Measurements from ENCODE around the gene ARIH2.

ARIH2 gene

GRCh38 chr3:48928679-48929078 lies 10.0 kb downstream of the ARIH2 start:
- no peak for DNase-seq
- Histone ChIP-seq H3K27ac (ENCODE audit: insufficient read depth, low read length, poor library complexity, severe bottlenecking) (no peak overlapping the region), H3K4me1 (ENCODE audit: control insufficient read depth, insufficient read depth, low read length, poor library complexity, severe bottlenecking) (no peaks in the 10 kb centered on the region), H3K9me3 (ENCODE audit: control insufficient read depth, low read length) (no peaks in the 10 kb centered on the region), H3K27me3 (replicated peaks; ENCODE audit: control insufficient read depth, insufficient read depth, low read length, poor library complexity, severe bottlenecking) (no peaks in the 10 kb centered on the region), H3K4me3 (ENCODE audit: insufficient read depth, low read depth, low read length, poor library complexity, severe bottlenecking) (no peak overlapping the region), H3K36me3 (ENCODE audit: control insufficient read depth, insufficient read depth, low read length) (peaks cover 35% of the 10 kb centered on the region)

DNA sequence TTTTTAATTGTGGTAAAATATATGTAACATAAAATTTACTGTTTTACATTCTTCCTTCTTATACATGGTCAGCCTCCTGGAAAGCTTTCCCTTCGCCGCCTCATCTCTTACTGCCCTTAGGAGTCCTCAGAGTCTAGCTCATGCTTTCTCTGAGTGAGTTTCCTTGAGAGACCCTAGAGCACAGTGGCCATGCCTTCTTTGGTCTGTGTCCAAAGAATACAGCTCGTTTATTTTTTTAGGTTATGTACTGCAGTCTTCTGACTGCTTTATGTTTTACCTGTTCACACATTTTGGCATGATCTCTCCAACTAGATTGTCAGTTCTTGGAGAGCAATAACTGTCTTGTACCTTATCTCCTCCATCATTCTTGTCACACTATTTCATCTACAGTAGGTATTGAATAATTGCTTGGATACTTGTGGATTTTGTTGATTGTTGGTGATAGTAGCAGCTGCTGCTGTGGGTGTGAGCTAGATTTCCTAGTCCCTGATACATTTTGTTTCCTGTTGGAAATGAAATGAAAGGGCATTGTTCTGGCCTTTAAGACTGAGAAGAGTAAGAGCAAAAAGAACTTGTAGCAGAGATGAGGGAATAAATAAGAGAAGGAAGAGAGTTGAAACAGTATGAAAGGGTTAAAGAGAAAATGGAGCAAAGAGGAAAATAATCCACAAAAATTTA lies 10.9 kb downstream of the ARIH2 start:
- Histone ChIP-seq H3K4me3 (ENCODE audit: insufficient read depth, low read depth, low read length, poor library complexity, severe bottlenecking) (no peak overlapping the region), H3K9me3 (ENCODE audit: control insufficient read depth, low read length) (no peaks in the 10 kb centered on the region), H3K27ac (ENCODE audit: insufficient read depth, low read length, poor library complexity, severe bottlenecking) (no peak overlapping the region), H3K27me3 (replicated peaks; ENCODE audit: control insufficient read depth, insufficient read depth, low read length, poor library complexity, severe bottlenecking) (no peaks in the 10 kb centered on the region), H3K4me1 (ENCODE audit: control insufficient read depth, insufficient read depth, low read length, poor library complexity, severe bottlenecking) (no peaks in the 10 kb centered on the region), H3K36me3 (ENCODE audit: control insufficient read depth, insufficient read depth, low read length) (peaks cover 38% of the 10 kb centered on the region)
- no peak for DNase-seq

DNA sequence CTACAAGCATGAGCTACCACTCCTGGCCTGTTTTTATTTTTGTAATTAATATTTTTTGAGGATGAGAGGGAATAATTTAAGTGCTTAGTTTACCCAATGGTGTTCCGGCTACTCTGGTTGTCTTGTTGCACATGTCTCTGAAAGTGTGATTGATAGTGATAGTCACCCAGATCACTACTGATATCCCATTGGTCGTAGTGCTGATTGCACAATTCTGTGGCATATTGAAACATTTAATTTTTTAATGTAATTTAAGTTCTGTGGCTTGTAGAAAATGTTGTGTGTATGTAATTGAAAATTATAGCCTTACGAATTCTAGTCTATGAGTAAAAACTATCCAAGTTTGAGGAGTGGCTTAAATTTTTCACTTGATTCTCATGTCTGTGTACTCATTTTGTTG lies 11.9 kb downstream of the ARIH2 start:
- H3K27me3 ChIP-seq (replicated peaks; ENCODE audit: control insufficient read depth, insufficient read depth, low read length, poor library complexity, severe bottlenecking), result no peaks in the 10 kb centered on the region
- H3K27ac ChIP-seq (ENCODE audit: insufficient read depth, low read length, poor library complexity, severe bottlenecking), result no peak overlapping the region
- DNase-seq, result no peak
- H3K9me3 ChIP-seq (ENCODE audit: control insufficient read depth, low read length), result no peaks in the 10 kb centered on the region
- peaks cover 43% of the 10 kb centered on the region for H3K36me3 ChIP-seq (ENCODE audit: control insufficient read depth, insufficient read depth, low read length)
- no peak overlapping the region for H3K4me3 ChIP-seq (ENCODE audit: insufficient read depth, low read depth, low read length, poor library complexity, severe bottlenecking)
- no peaks in the 10 kb centered on the region for H3K4me1 ChIP-seq (ENCODE audit: control insufficient read depth, insufficient read depth, low read length, poor library complexity, severe bottlenecking)

- no peaks in the 10 kb centered on the region for H3K27me3 ChIP-seq (replicated peaks; ENCODE audit: control insufficient read depth, insufficient read depth, low read length, poor library complexity, severe bottlenecking)
- no peak overlapping the region for H3K4me3 ChIP-seq (ENCODE audit: insufficient read depth, low read depth, low read length, poor library complexity, severe bottlenecking)
- H3K9me3 ChIP-seq (ENCODE audit: control insufficient read depth, low read length), result no peaks in the 10 kb centered on the region
- no peak for DNase-seq
- H3K36me3 ChIP-seq (ENCODE audit: control insufficient read depth, insufficient read depth, low read length), result peaks cover 35% of the 10 kb centered on the region
- no peaks in the 10 kb centered on the region for H3K4me1 ChIP-seq (ENCODE audit: control insufficient read depth, insufficient read depth, low read length, poor library complexity, severe bottlenecking)
- H3K27ac ChIP-seq (ENCODE audit: insufficient read depth, low read length, poor library complexity, severe bottlenecking), result no peak overlapping the region
These were observed 13.4 kb downstream of the ARIH2 start for GRCh38 chr3:48931944-48932580.

DNA sequence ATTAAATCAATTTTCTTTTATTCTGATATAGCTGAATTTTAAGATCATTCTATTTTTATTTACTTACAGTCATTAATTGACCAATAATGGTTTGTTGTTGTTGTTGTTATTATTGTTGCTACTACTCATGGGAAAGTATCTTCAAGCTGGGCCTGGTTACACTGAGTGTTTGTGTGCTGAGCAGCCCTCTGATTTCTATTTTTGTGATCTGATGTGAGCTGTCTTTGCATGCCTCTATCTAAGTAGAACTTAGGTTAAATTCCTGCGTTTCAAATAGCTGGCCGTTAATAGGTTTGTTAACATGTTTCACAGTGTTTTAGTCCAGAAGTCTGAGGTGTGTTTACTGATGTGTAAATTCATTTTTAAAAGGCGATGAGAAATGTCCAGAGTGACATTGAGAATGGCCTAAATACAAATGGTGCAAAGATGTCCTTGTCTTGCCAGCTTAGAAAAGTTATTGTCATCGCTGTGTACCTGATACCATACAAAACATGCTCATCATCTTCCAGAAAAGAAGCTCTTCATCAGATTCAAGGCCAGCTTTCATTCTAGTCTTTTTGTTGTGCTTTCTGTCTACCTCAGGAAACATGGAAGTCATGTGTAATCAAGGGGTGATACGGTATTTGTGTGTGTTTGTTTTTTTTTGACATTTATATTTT lies 15.8 kb downstream of the ARIH2 start:
- H3K4me1 ChIP-seq (ENCODE audit: control insufficient read depth, insufficient read depth, low read length, poor library complexity, severe bottlenecking), result no peaks in the 10 kb centered on the region
- H3K27ac ChIP-seq (ENCODE audit: insufficient read depth, low read length, poor library complexity, severe bottlenecking), result no peak overlapping the region
- no peaks in the 10 kb centered on the region for H3K27me3 ChIP-seq (replicated peaks; ENCODE audit: control insufficient read depth, insufficient read depth, low read length, poor library complexity, severe bottlenecking)
- H3K4me3 ChIP-seq (ENCODE audit: insufficient read depth, low read depth, low read length, poor library complexity, severe bottlenecking), result no peak overlapping the region
- peaks cover 20% of the 10 kb centered on the region for H3K36me3 ChIP-seq (ENCODE audit: control insufficient read depth, insufficient read depth, low read length)
- no peak for DNase-seq
- H3K9me3 ChIP-seq (ENCODE audit: control insufficient read depth, low read length), result no peaks in the 10 kb centered on the region

DNA sequence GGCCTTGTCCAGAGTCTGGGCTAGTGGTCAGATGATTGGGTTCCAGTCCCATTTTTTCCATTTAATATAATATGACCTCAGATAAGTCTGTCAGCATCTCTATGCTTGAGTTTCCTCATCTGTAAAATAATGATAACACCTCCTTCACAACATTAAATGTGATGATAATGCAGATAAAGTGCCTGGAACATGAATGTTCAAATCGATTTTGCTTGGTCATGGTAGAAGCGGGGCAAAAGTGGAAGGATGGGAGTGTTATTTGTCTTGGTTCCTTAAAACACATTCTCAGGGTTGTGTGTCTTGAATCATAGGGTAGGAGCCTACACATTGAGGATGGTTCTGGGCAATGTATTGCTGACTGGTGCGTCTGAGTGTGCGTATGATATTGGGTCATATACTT lies 16.9 kb downstream of the ARIH2 start:
- H3K36me3 ChIP-seq (ENCODE audit: control insufficient read depth, insufficient read depth, low read length), result peaks cover 17% of the 10 kb centered on the region
- H3K9me3 ChIP-seq (ENCODE audit: control insufficient read depth, low read length), result no peaks in the 10 kb centered on the region
- H3K4me1 ChIP-seq (ENCODE audit: control insufficient read depth, insufficient read depth, low read length, poor library complexity, severe bottlenecking), result no peaks in the 10 kb centered on the region
- H3K4me3 ChIP-seq (ENCODE audit: insufficient read depth, low read depth, low read length, poor library complexity, severe bottlenecking), result no peak overlapping the region
- H3K27ac ChIP-seq (ENCODE audit: insufficient read depth, low read length, poor library complexity, severe bottlenecking), result no peak overlapping the region
- no peak for DNase-seq
- H3K27me3 ChIP-seq (replicated peaks; ENCODE audit: control insufficient read depth, insufficient read depth, low read length, poor library complexity, severe bottlenecking), result no peaks in the 10 kb centered on the region

DNA sequence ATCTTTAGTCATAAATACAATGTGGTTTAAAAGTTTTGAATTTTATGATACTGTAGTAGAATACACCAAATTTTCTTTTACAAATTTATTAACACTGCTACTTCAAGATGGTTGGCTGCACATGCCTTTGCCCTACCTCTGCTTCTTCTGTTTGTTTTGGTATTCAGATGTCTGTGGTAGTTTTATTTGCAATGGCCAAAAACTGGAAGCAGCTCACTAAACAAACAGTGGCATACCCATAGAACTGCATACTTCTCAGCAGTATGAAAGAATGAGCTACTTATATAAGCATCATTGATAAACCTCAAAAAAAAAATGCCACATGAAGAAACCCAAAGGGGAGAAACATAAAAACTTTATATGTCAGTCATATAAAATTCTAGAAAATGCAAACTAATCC lies 19.5 kb downstream of the ARIH2 start:
- no peaks in the 10 kb centered on the region for H3K4me1 ChIP-seq (ENCODE audit: control insufficient read depth, insufficient read depth, low read length, poor library complexity, severe bottlenecking)
- H3K4me3 ChIP-seq (ENCODE audit: insufficient read depth, low read depth, low read length, poor library complexity, severe bottlenecking), result no peak overlapping the region
- H3K27me3 ChIP-seq (replicated peaks; ENCODE audit: control insufficient read depth, insufficient read depth, low read length, poor library complexity, severe bottlenecking), result no peaks in the 10 kb centered on the region
- no peak for DNase-seq
- no peak overlapping the region for H3K27ac ChIP-seq (ENCODE audit: insufficient read depth, low read length, poor library complexity, severe bottlenecking)
- peaks cover 15% of the 10 kb centered on the region for H3K36me3 ChIP-seq (ENCODE audit: control insufficient read depth, insufficient read depth, low read length)
- no peaks in the 10 kb centered on the region for H3K9me3 ChIP-seq (ENCODE audit: control insufficient read depth, low read length)

DNA sequence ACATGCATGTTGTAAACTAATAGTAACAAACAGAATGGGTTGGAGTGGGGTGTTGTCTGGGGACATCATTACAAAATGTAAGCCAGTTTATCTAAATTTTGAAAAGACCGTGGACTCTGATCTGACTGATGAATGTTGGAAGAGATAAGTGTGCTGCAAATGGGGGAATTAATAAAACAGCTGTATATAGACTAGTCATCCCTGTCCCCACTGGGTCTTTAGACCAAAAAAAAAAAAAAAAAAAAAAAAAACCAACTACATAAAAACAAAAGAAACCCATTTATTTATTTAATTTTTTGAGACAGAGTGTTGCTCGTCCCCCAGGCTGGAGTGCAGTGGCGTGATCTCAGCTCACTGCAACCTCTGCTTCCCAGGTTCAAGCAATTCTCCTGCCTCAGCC lies 20.0 kb downstream of the ARIH2 start:
- Histone ChIP-seq H3K36me3 (ENCODE audit: control insufficient read depth, insufficient read depth, low read length) (peaks cover 15% of the 10 kb centered on the region), H3K27ac (ENCODE audit: insufficient read depth, low read length, poor library complexity, severe bottlenecking) (no peak overlapping the region)

DNA sequence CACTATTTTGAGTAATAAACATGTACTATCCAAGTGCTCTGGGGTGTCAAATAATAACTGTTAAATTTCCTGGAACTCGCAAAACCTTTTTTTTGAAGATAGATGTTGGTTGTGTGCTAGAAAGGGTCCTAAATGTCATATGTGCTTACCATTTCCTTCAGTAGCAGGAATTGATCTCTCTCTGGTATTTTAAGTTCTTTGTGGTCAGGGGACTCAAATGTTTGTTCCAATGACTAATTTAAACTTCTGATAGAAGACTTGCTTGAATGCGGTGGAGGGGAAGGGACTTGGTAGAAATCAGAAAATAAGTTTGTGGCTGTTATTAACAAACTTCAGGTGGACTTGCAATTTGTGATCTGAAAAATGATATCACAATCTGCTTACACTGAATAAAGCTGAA lies 26.8 kb downstream of the ARIH2 start:
- Histone ChIP-seq H3K4me3 (ENCODE audit: insufficient read depth, low read depth, low read length, poor library complexity, severe bottlenecking) (no peak overlapping the region), H3K27me3 (replicated peaks; ENCODE audit: control insufficient read depth, insufficient read depth, low read length, poor library complexity, severe bottlenecking) (no peaks in the 10 kb centered on the region), H3K4me1 (ENCODE audit: control insufficient read depth, insufficient read depth, low read length, poor library complexity, severe bottlenecking) (no peaks in the 10 kb centered on the region), H3K9me3 (ENCODE audit: control insufficient read depth, low read length) (no peaks in the 10 kb centered on the region), H3K36me3 (ENCODE audit: control insufficient read depth, insufficient read depth, low read length) (peaks cover 10% of the 10 kb centered on the region), H3K27ac (ENCODE audit: insufficient read depth, low read length, poor library complexity, severe bottlenecking) (no peak overlapping the region)
- no peak for DNase-seq

More for the DNA sequence above, 20.0 kb downstream of the ARIH2 start:
- no peak overlapping the region for H3K4me3 ChIP-seq (ENCODE audit: insufficient read depth, low read depth, low read length, poor library complexity, severe bottlenecking)
- no peaks in the 10 kb centered on the region for H3K9me3 ChIP-seq (ENCODE audit: control insufficient read depth, low read length)
- H3K4me1 ChIP-seq (ENCODE audit: control insufficient read depth, insufficient read depth, low read length, poor library complexity, severe bottlenecking), result no peaks in the 10 kb centered on the region
- H3K27me3 ChIP-seq (replicated peaks; ENCODE audit: control insufficient read depth, insufficient read depth, low read length, poor library complexity, severe bottlenecking), result no peaks in the 10 kb centered on the region
- no peak for DNase-seq

GRCh38 chr3:48945891-48946549 lies 27.4 kb downstream of the ARIH2 start:
- Histone ChIP-seq H3K9me3 (ENCODE audit: control insufficient read depth, low read length) (no peaks in the 10 kb centered on the region), H3K36me3 (ENCODE audit: control insufficient read depth, insufficient read depth, low read length) (peaks cover 10% of the 10 kb centered on the region), H3K27ac (ENCODE audit: insufficient read depth, low read length, poor library complexity, severe bottlenecking) (no peak overlapping the region), H3K27me3 (replicated peaks; ENCODE audit: control insufficient read depth, insufficient read depth, low read length, poor library complexity, severe bottlenecking) (no peaks in the 10 kb centered on the region), H3K4me3 (ENCODE audit: insufficient read depth, low read depth, low read length, poor library complexity, severe bottlenecking) (no peak overlapping the region), H3K4me1 (ENCODE audit: control insufficient read depth, insufficient read depth, low read length, poor library complexity, severe bottlenecking) (no peaks in the 10 kb centered on the region)
- no peak for DNase-seq
